ENCODE measurements around the gene HOXA13.

Gene HOXA13

GRCh38 chr7:27151341-27151930 is 48.5 kb downstream of the HOXA13 start:
- peak overlapping the region; percentile 59 for H3K4me3 ChIP-seq (ENCODE audit: low read depth, low read length)
- peaks cover 11% of the 10 kb centered on the region for H3K4me1 ChIP-seq (ENCODE audit: control insufficient read depth, insufficient read depth, low read length)
- H3K27ac ChIP-seq (ENCODE audit: extremely low read depth, low read depth, low read length) = peak overlapping the region; percentile 99
- peaks cover 0 to 34% of the 10 kb centered on the region in 2 experiments; a peak in 2 of 3 replicates for H3K36me3 ChIP-seq (ENCODE audit: control insufficient read depth in 2 of 2, insufficient read depth in 1 of 2, low read length in 2 of 2)
- ChIA-PET CTCF (interaction anchor here (0.5 to 4.3 kb wide), 9 partner anchors 11 to 1294 kb away, joined by 3 to 50 read pairs (median 4); partner anchors contain the start of gene HOXA4), POLR2A (interaction anchor here (0.6 to 5.6 kb wide), 10 partner anchors 11 to 776 kb away, joined by 3 to 42 read pairs (median 12); partner anchors contain the start of genes HOXA10, HOXA11 and HOXA9)
- H3K9me3 ChIP-seq (ENCODE audit: control insufficient read depth, insufficient read depth, low read depth, low read length) = no peaks in the 10 kb centered on the region
- TF ChIP-seq ZBTB26 (tag by site-specific recombination; optimal IDR thresholded peaks at IDR 0.05) (no peak), ZFHX2 (tag by site-specific recombination; conservative IDR thresholded peaks at IDR 0.05) (peak; percentile 62), ZNF223 (tag by site-specific recombination; IDR thresholded peaks at IDR 0.05) (no peak), ZNF837 (tag by site-specific recombination; IDR thresholded peaks at IDR 0.05) (no peak), HOXC10 (CRISPR knock-in tag; IDR thresholded peaks at IDR 0.05) (0 out of 2 replicates have a peak, but pooled peaks have one; percentile 2), ZBTB7A (tag by site-specific recombination; IDR thresholded peaks at IDR 0.05; ENCODE audit: low read depth) (0 out of 2 replicates have a peak, but pooled peaks have one; percentile 21), ZNF202 (tag by site-specific recombination; IDR thresholded peaks at IDR 0.05; ENCODE audit: borderline replicate concordance) (no peak), KLF7 (tag by site-specific recombination; IDR thresholded peaks at IDR 0.05; ENCODE audit: borderline replicate concordance) (no peak), ZNF596 (tag by site-specific recombination; IDR thresholded peaks at IDR 0.05) (no peak), ZNF747 (tag by site-specific recombination; IDR thresholded peaks at IDR 0.05) (no peak), ZNF19 (tag by site-specific recombination; IDR thresholded peaks at IDR 0.05; ENCODE audit: low read depth) (no peak), BCL11B (tag by site-specific recombination; IDR thresholded peaks at IDR 0.05; ENCODE audit: low read depth) (no peak), TRIM28 (IDR thresholded peaks at IDR 0.05; ENCODE audit: borderline replicate concordance, low read length) (no peak), EGR2 (tag by site-specific recombination; IDR thresholded peaks at IDR 0.05; ENCODE audit: low read depth) (peak; percentile 75; the same call in 1 of the 2 replicates), ZNF548 (tag by site-specific recombination; IDR thresholded peaks at IDR 0.05) (no peak), ZNF48 (tag by site-specific recombination; IDR thresholded peaks at IDR 0.05) (no peak), ZNF585B (tag by site-specific recombination; IDR thresholded peaks at IDR 0.05) (no peak), ZNF324 (tag by site-specific recombination; IDR thresholded peaks at IDR 0.05) (no peak), ZNF266 (tag by site-specific recombination; IDR thresholded peaks at IDR 0.05; ENCODE audit: low read depth) (no peak), ZSCAN23 (tag by site-specific recombination; IDR thresholded peaks at IDR 0.05) (no peak), ZBTB10 (tag by site-specific recombination; IDR thresholded peaks at IDR 0.05) (no peak), ZNF777 (tag by site-specific recombination; IDR thresholded peaks at IDR 0.05; ENCODE audit: borderline replicate concordance) (no peak), ZNF274 (IDR thresholded peaks at IDR 0.05; ENCODE audit: low read length) (no peak), ZNF274 (tag by site-specific recombination; IDR thresholded peaks at IDR 0.05; ENCODE audit: borderline replicate concordance) (no peak), IKZF3 (tag by site-specific recombination; IDR thresholded peaks at IDR 0.05) (peak; percentile 37; the same call in 1 of the 2 replicates), SALL2 (tag by site-specific recombination; IDR thresholded peaks at IDR 0.05; ENCODE audit: borderline replicate concordance) (no peak)
- TF ChIP-seq, protein P1, sequence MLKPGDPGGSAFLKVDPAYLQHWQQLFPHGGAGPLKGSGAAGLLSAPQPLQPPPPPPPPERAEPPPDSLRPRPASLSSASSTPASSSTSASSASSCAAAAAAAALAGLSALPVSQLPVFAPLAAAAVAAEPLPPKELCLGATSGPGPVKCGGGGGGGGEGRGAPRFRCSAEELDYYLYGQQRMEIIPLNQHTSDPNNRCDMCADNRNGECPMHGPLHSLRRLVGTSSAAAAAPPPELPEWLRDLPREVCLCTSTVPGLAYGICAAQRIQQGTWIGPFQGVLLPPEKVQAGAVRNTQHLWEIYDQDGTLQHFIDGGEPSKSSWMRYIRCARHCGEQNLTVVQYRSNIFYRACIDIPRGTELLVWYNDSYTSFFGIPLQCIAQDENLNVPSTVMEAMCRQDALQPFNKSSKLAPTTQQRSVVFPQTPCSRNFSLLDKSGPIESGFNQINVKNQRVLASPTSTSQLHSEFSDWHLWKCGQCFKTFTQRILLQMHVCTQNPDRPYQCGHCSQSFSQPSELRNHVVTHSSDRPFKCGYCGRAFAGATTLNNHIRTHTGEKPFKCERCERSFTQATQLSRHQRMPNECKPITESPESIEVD (tag by site-specific recombination; IDR thresholded peaks at IDR 0.05) = no peak
